ENCODE data around the gene LRMDA. TPM values are rescaled to one million over a fixed set of nuclear protein-coding genes. Genes with fewer than 3 reads are reported as not detected.

The LRMDA gene
- total and polyA plus RNA-seq, 10 of the 15 experiments (the other 5 are each of a cell fraction or from before 2014, with no cell fraction given) = 0.07 to 0.54 (median 0.29) TPM; not detected in 4

DNA sequence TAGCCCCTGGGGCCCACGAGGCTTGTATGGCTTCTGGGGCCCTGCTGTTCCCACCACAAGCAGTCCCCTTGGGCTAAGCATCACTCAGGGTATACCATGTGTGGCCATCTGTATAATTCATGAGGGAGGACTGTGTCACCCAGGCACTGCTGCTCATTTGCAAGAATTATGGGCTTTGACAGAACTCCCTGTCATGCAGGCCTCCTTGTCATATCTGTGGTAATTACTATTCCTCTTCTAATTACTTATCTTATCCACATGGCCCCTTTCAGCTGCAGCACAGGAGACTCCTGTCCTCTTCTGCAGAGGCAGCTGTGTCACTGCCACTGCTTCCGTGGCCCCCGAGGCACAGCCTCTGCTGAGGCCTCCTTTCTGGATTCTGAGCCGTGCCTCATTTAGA is 46.3 kb downstream of the LRMDA start (continued):
- TF ChIP-seq, protein P1, sequence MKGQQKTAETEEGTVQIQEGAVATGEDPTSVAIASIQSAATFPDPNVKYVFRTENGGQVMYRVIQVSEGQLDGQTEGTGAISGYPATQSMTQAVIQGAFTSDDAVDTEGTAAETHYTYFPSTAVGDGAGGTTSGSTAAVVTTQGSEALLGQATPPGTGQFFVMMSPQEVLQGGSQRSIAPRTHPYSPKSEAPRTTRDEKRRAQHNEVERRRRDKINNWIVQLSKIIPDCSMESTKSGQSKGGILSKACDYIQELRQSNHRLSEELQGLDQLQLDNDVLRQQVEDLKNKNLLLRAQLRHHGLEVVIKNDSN (IDR thresholded peaks at IDR 0.05; ENCODE audit: borderline replicate concordance, extremely low read length, insufficient read depth, low read depth, low read length) = no peak
- TF ChIP-seq MXI1 (IDR thresholded peaks at IDR 0.05; ENCODE audit: low read depth, low read length) (no peak), ELK1 (IDR thresholded peaks at IDR 0.05; ENCODE audit: low read depth, low read length) (no peak), BCL11A (IDR thresholded peaks at IDR 0.05; ENCODE audit: low read depth, low read length) (no peak)

- Histone ChIP-seq H3K4me1 (ENCODE audit: control insufficient read depth, insufficient read depth, low read length) (no peaks in the 10 kb centered on the region), H3K4me2 (ENCODE audit: control insufficient read depth, insufficient read depth) (no peak overlapping the region), H3K4me3 (no peak overlapping the region), H2AFZ (ENCODE audit: control insufficient read depth, low read depth, low read length) (no peak overlapping the region), H3K36me3 (ENCODE audit: control insufficient read depth in 2 of 2, insufficient read depth in 2 of 2, low read length in 1 of 2) (no peaks in the 10 kb centered on the region), H3K27ac (ENCODE audit: control insufficient read depth, insufficient read depth) (no peak overlapping the region), H3K27me3 (replicated peaks in 1 of 2; ENCODE audit: control insufficient read depth in 2 of 2, insufficient read depth in 2 of 2, low read length in 1 of 2) (no peaks in the 10 kb centered on the region; a peak in 1 of 4 replicates), H3K79me2 (ENCODE audit: control insufficient read depth, insufficient read depth, low read length) (no peaks in the 10 kb centered on the region), H3K9me3 (replicated peaks; ENCODE audit: control insufficient read depth, insufficient read depth, low read length) (no peaks in the 10 kb centered on the region), H3K9ac (ENCODE audit: control insufficient read depth, insufficient read depth, low read length) (no peak overlapping the region), H4K20me1 (ENCODE audit: control insufficient read depth, insufficient read depth) (no peaks in the 10 kb centered on the region)
- DNase-seq (ENCODE audit: low read depth, low spot score) (no peak), ATAC-seq (no peak), FAIRE-seq (no peak)
- no TSS peak for BruUV-seq (replicated peaks)
- ChIA-PET CTCF (no interaction called here), SMC1A (ENCODE audit: uncharacterized antibody, unreplicated experiment) (interaction anchor here (1.0 kb wide), 1 partner anchor 24 kb away, joined by 3 read pairs; no protein-coding TSS in a partner anchor), RAD21 (ENCODE audit: unreplicated experiment) (interaction anchor here (0.8 kb wide), 1 partner anchor 139 kb away, joined by 3 read pairs; no protein-coding TSS in a partner anchor), POLR2A (no interaction called here)
- WGBS (ENCODE audit: insufficient coverage, insufficient replicate concordance, low lambda C conversion rate, missing lambda C conversion rate) = 11% methylated on average over 3 of the region's 3 CpGs
- in situ Hi-C loops (cut with MboI) (no loop called here), intact Hi-C loops (cut with micrococcal nuclease; ENCODE audit: unreplicated experiment) (no loop called here)
- no peak for TF ChIP-seq ZBTB11 (CRISPR knock-in tag; IDR thresholded peaks at IDR 0.05)
- no peak for TF ChIP-seq JUND (IDR thresholded peaks at IDR 0.05; ENCODE audit: low read depth, low read length)
- no peak for TF ChIP-seq POLR2AphosphoS5 (IDR thresholded peaks at IDR 0.05; ENCODE audit: low read length)
- TF ChIP-seq, protein P2, sequence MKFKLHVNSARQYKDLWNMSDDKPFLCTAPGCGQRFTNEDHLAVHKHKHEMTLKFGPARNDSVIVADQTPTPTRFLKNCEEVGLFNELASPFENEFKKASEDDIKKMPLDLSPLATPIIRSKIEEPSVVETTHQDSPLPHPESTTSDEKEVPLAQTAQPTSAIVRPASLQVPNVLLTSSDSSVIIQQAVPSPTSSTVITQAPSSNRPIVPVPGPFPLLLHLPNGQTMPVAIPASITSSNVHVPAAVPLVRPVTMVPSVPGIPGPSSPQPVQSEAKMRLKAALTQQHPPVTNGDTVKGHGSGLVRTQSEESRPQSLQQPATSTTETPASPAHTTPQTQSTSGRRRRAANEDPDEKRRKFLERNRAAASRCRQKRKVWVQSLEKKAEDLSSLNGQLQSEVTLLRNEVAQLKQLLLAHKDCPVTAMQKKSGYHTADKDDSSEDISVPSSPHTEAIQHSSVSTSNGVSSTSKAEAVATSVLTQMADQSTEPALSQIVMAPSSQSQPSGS (IDR thresholded peaks at IDR 0.05; ENCODE audit: low read length) = no peak
- TF ChIP-seq RAD51 (IDR thresholded peaks at IDR 0.05) = no peak
- no peak for TF ChIP-seq CREB1 (IDR thresholded peaks at IDR 0.05; ENCODE audit: low read depth)
- TF ChIP-seq TBL1XR1 (IDR thresholded peaks at IDR 0.05; ENCODE audit: low read depth, low read length) = no peak
- no peak for TF ChIP-seq PAX8 (IDR thresholded peaks at IDR 0.05)
- no peak for TF ChIP-seq BCLAF1 (IDR thresholded peaks at IDR 0.05)
- no peak for TF ChIP-seq RELA (IDR thresholded peaks at IDR 0.05; ENCODE audit: borderline replicate concordance, partially characterized antibody)
Measured at GRCh38 chr10:75480374-75480773, 49.0 kb downstream of the LRMDA start.

Measured in GM12878 (cell line).